CD4-positive, alpha-beta T cell (primary cell): ENCODE results near the gene TTC28. TPM values are rescaled to one million over a fixed set of nuclear protein-coding genes. Genes with fewer than 3 reads are reported as not detected.

Source experiments
- ATAC-seq: fragments of 200-7000 bp; cut with Tn5 transposase; one replicate; pipeline ENCODE4 v1.10.0; 2022; ENCODE audit warnings: mild to moderate bottlenecking; ENCODE audit not compliant: poor library complexity
- CTCF ChIA-PET: fragments of 350-600 bp; sonication (Branson Sonifier 250); formaldehyde crosslinking; loops from one replicate; lab custom pipeline; 2021; ENCODE audit warnings: antibody characterized with exemption, inconsistent platforms; lab: Charles Lee
- POLR2A ChIA-PET: fragments of 350-600 bp; sonication (Branson Sonifier 250); formaldehyde crosslinking; loops from one replicate; lab custom pipeline; 2021; ENCODE audit warnings: antibody characterized with exemption, inconsistent platforms; lab: Charles Lee
- DNase-seq, 14 experiments: peaks; one replicate each; pipeline ENCODE4 v3.0.0-alpha.2; 2013 to 2020; ENCODE audit warnings: mixed read lengths in 2 of 14
- H3K27ac ChIP-seq, 2 donors: one replicate each; pipeline versions ENCODE4 v1.5.1 to v1.7.0; 2013; ENCODE audit warnings: low read length in 2 of 2, low read depth in 1 of 2, mild to moderate bottlenecking in 1 of 2
- H3K27me3 ChIP-seq, 2 experiments: 1 replicate in 1 of 2; 2 replicates in 1 of 2; pipeline versions ENCODE4 v1.6.1 to v1.7.0; 2013; ENCODE audit warnings: low read length in 2 of 2, control low read depth in 1 of 2, mild to moderate bottlenecking in 1 of 2, moderate library complexity in 1 of 2; ENCODE audit not compliant: insufficient read depth in 2 of 2, control insufficient read depth in 1 of 2
- H3K36me3 ChIP-seq: one replicate; pipeline ENCODE4 v1.6.1; 2013; ENCODE audit warnings: low read length, control low read depth; ENCODE audit not compliant: insufficient read depth
- H3K4me1 ChIP-seq: one replicate; pipeline ENCODE4 v1.6.1; 2013; ENCODE audit warnings: low read length, control low read depth; ENCODE audit not compliant: insufficient read depth
- H3K4me3 ChIP-seq: one replicate; pipeline ENCODE4 v1.5.1; 2013; ENCODE audit warnings: mild to moderate bottlenecking, low read length, moderate library complexity
- H3K9me3 ChIP-seq, 2 experiments: 1 replicate in 1 of 2; 2 replicates in 1 of 2; pipeline versions ENCODE4 v1.6.1 to v1.7.0; 2013; ENCODE audit warnings: low read length in 2 of 2, mild to moderate bottlenecking in 2 of 2, control low read depth in 1 of 2, moderate library complexity in 1 of 2; ENCODE audit not compliant: control insufficient read depth in 1 of 2, insufficient read depth in 1 of 2
- H3K27ac Mint-ChIP-seq: one replicate; pipeline ENCODE4 v1.8.0; 2020; ENCODE audit warnings: mixed read lengths
- H3K27me3 Mint-ChIP-seq: one replicate; pipeline ENCODE4 v1.8.0; 2021; ENCODE audit warnings: mixed read lengths
- H3K36me3 Mint-ChIP-seq: one replicate; pipeline ENCODE4 v1.8.0; 2021; ENCODE audit warnings: low read depth, mixed read lengths
- H3K4me1 Mint-ChIP-seq: one replicate; pipeline ENCODE4 v1.8.0; 2021; ENCODE audit warnings: low read depth, mixed read lengths
- H3K4me3 Mint-ChIP-seq: one replicate; pipeline ENCODE4 v1.8.0; 2020; ENCODE audit warnings: mild to moderate bottlenecking, mixed read lengths
- H3K9me3 Mint-ChIP-seq: one replicate; pipeline ENCODE4 v1.8.0; 2020; ENCODE audit warnings: mixed read lengths
- CTCF ChIP-seq: fragments of 200-600 bp; IDR thresholded peaks from one replicate; pipeline ENCODE4 v1.8.0; 2022; ENCODE audit warnings: antibody characterized with exemption, mild to moderate bottlenecking
- intact Hi-C, 2 experiments: fragments of 100-400 bp; cut with DNase I in 1 of 2; cut with micrococcal nuclease in 1 of 2; formaldehyde crosslinking; loops; one replicate each; pipeline versions ENCODE4 v1.15.1 to v1.9.0; 2023 to 2025; cut with DNase I, micrococcal nuclease
- total RNA-seq, 174 experiments: library from RNA in 2 of 174; stranded (reverse) in 2 of 174; gene quantifications; one replicate each; pipeline ENCODE4 v1.2.3 and lab custom pipeline; 2021 to 2026

The TTC28 gene
- total RNA-seq, 2 experiments from 2014 or later: 4.6 to 5.7 TPM

- Mint-ChIP-seq H3K4me1 (no peaks in the 10 kb centered on the region), H3K9me3 (no peaks in the 10 kb centered on the region), H3K27me3 (peaks cover 5% of the 10 kb centered on the region), H3K27ac (no peak overlapping the region), H3K4me3 (no peak overlapping the region), H3K36me3 (no peaks in the 10 kb centered on the region)
- POLR2A ChIA-PET: no interaction called here
- Histone ChIP-seq H3K9me3 (no peaks in the 10 kb centered on the region), H3K36me3 (no peaks in the 10 kb centered on the region), H3K4me3 (no peak overlapping the region), H3K4me1 (no peaks in the 10 kb centered on the region), H3K27ac (no peak overlapping the region), H3K27me3 (peaks cover 0 to 4% of the 10 kb centered on the region in 2 experiments)
- TF ChIP-seq CTCF: no peak
- DNase-seq (no peak), ATAC-seq (no peak)
- intact Hi-C loops: no loop called here
- CTCF ChIA-PET: no interaction called here
Observed at GRCh38 chr22:28185130-28185529, 494.5 kb downstream of the TTC28 start.

GRCh38 chr22:28183078-28183860 lies 496.4 kb downstream of the TTC28 start:
- intact Hi-C loops: no loop called here
- CTCF ChIA-PET: no interaction called here
- no peak overlapping the region for H3K4me3 Mint-ChIP-seq
- Histone ChIP-seq H3K27me3 (peaks cover 0 to 4% of the 10 kb centered on the region in 2 experiments), H3K9me3 (no peaks in the 10 kb centered on the region), H3K27ac (no peak overlapping the region), H3K4me3 (no peak overlapping the region), H3K36me3 (no peaks in the 10 kb centered on the region), H3K4me1 (no peaks in the 10 kb centered on the region)
- no peaks in the 10 kb centered on the region for H3K27me3 Mint-ChIP-seq
- H3K36me3 Mint-ChIP-seq: no peaks in the 10 kb centered on the region
- DNase-seq: no peak
- no peaks in the 10 kb centered on the region for H3K9me3 Mint-ChIP-seq
- no peak for ATAC-seq
- no peak overlapping the region for H3K27ac Mint-ChIP-seq
- POLR2A ChIA-PET: no interaction called here
- no peaks in the 10 kb centered on the region for H3K4me1 Mint-ChIP-seq
- no peak for TF ChIP-seq CTCF

GRCh38 chr22:28180804-28181731 lies 498.6 kb downstream of the TTC28 start:
- H3K4me1 ChIP-seq: no peaks in the 10 kb centered on the region
- ATAC-seq: no peak
- no peak for DNase-seq
- ChIA-PET CTCF (no interaction called here), POLR2A (no interaction called here)
- no peak for TF ChIP-seq CTCF
- Mint-ChIP-seq H3K27me3 (no peaks in the 10 kb centered on the region), H3K4me3 (no peak overlapping the region), H3K36me3 (no peaks in the 10 kb centered on the region), H3K27ac (no peak overlapping the region), H3K9me3 (no peaks in the 10 kb centered on the region), H3K4me1 (no peaks in the 10 kb centered on the region)
- no peaks in the 10 kb centered on the region for H3K36me3 ChIP-seq
- no peak overlapping the region for H3K27ac ChIP-seq
- H3K4me3 ChIP-seq: no peak overlapping the region
- H3K9me3 ChIP-seq: no peaks in the 10 kb centered on the region
- intact Hi-C loops: no loop called here
- peaks cover 0 to 3% of the 10 kb centered on the region in 2 experiments for H3K27me3 ChIP-seq
